ENCODE measurements around the gene SRD5A1. TPM values are rescaled to one million over a fixed set of nuclear protein-coding genes. Genes with fewer than 3 reads are reported as not detected.

Gene SRD5A1
- total RNA-seq, 1 experiment from 2014 or later = 29.9 TPM

DNA sequence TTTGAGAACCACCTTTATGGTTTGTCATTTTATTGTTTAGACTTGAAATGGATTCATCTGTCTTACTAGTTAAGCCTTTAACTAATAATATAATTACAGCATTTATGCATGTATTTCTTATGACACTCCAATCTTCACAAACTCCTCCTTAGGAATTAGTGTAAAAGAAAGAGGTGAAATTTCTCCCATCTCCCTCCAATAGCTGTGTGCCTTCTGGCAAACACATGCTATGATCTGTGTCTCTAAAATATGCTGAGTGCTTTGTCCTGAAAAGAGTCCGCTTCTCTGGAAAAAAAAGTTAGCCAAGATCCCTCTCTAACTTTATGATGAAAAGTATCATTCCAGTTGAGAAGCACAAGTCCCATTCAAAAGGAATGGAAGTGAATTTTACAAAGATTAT lies 66.1 kb downstream of the SRD5A1 start:
- H3K27ac ChIP-seq (ENCODE audit: insufficient read length, low read depth, low read length) = no peak overlapping the region
- Mint-ChIP-seq H3K9me3 (no peaks in the 10 kb centered on the region), H3K4me1 (peaks cover 24 to 25% of the 10 kb centered on the region in 2 experiments), H3K27ac (no peak overlapping the region), H3K4me3 (no peak overlapping the region; a peak in 1 of 5 replicates), H3K36me3 (ENCODE audit: insufficient read depth in 1 of 3, low read depth in 3 of 3) (no peaks in the 10 kb centered on the region; a peak in 1 of 7 replicates), H3K27me3 (ENCODE audit: low read depth) (0 out of 2 replicates have a peak, but pooled peaks cover 7% of the 10 kb centered on the region)
- no peak overlapping the region for H2BK20ac ChIP-seq (ENCODE audit: low read depth, low read length, poor library complexity, severe bottlenecking)
- H2BK12ac ChIP-seq (ENCODE audit: insufficient read length, low read depth, low read length) = no peak overlapping the region
- no peak overlapping the region for H3K14ac ChIP-seq (ENCODE audit: insufficient read depth, low read length)
- H3K79me1 ChIP-seq (ENCODE audit: insufficient read depth, low read depth, low read length, poor library complexity, severe bottlenecking) = no peaks in the 10 kb centered on the region
- H3T11ph ChIP-seq (ENCODE audit: low read length) = no peak overlapping the region
- peaks cover 7% of the 10 kb centered on the region; the same call in 1 of the 2 replicates for H3K4me1 ChIP-seq (ENCODE audit: insufficient read depth, low read length)
- no peak overlapping the region for H2BK15ac ChIP-seq (ENCODE audit: low read depth, low read length)
- no peak overlapping the region for H4K91ac ChIP-seq (ENCODE audit: insufficient read length, low read depth, low read length)
- H2AFZ ChIP-seq (ENCODE audit: low read length) = no peak overlapping the region
- DNase-seq = no peak
- no peak overlapping the region for H3K18ac ChIP-seq (ENCODE audit: insufficient read length, low read depth, low read length)
- peaks cover 2% of the 10 kb centered on the region for H3K23me2 ChIP-seq (ENCODE audit: insufficient read length, low read depth, low read length, poor library complexity, severe bottlenecking)
- no peak overlapping the region for H3K4ac ChIP-seq (ENCODE audit: low read depth, low read length)
- H4K20me1 ChIP-seq (ENCODE audit: control insufficient read depth, insufficient read depth, insufficient read length) = no peaks in the 10 kb centered on the region
- H3K23ac ChIP-seq (ENCODE audit: insufficient read length, low read depth, low read length) = no peak overlapping the region
- no peak overlapping the region for H3K4me2 ChIP-seq (ENCODE audit: insufficient read depth, insufficient read length, low read length)
- H3K56ac ChIP-seq (ENCODE audit: insufficient read length, low read depth, low read length) = no peak overlapping the region
- no peaks in the 10 kb centered on the region for H3K79me2 ChIP-seq (ENCODE audit: insufficient read depth, low read length)
- H3K27me3 ChIP-seq (ENCODE audit: insufficient read depth, low read length) = no peaks in the 10 kb centered on the region
- H4K5ac ChIP-seq (ENCODE audit: insufficient read length, low read depth, low read length) = no peak overlapping the region
- TF ChIP-seq, protein P1, sequence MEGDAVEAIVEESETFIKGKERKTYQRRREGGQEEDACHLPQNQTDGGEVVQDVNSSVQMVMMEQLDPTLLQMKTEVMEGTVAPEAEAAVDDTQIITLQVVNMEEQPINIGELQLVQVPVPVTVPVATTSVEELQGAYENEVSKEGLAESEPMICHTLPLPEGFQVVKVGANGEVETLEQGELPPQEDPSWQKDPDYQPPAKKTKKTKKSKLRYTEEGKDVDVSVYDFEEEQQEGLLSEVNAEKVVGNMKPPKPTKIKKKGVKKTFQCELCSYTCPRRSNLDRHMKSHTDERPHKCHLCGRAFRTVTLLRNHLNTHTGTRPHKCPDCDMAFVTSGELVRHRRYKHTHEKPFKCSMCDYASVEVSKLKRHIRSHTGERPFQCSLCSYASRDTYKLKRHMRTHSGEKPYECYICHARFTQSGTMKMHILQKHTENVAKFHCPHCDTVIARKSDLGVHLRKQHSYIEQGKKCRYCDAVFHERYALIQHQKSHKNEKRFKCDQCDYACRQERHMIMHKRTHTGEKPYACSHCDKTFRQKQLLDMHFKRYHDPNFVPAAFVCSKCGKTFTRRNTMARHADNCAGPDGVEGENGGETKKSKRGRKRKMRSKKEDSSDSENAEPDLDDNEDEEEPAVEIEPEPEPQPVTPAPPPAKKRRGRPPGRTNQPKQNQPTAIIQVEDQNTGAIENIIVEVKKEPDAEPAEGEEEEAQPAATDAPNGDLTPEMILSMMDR (conservative IDR thresholded peaks at IDR 0.05) = no peak
- H3K9me3 ChIP-seq (ENCODE audit: control insufficient read depth, low read depth, low read length) = no peaks in the 10 kb centered on the region
- no peak overlapping the region for H3K9ac ChIP-seq (ENCODE audit: extremely low read depth, insufficient read length, low read length)
- WGBS (ENCODE audit: extremely low coverage, insufficient read length, low lambda C conversion rate) = no CpG with 5 or more reads among the region's 1 CpG
- H2BK5ac ChIP-seq (ENCODE audit: insufficient read length, low read length) = no peak overlapping the region
- H2BK120ac ChIP-seq (ENCODE audit: low read depth, low read length, poor library complexity, severe bottlenecking) = no peak overlapping the region
- H2AK5ac ChIP-seq (ENCODE audit: insufficient read length, low read length) = no peak overlapping the region
- no peak overlapping the region for H4K8ac ChIP-seq (replicated peaks; ENCODE audit: insufficient read length, low read depth, low read length)

Data from H9 (cell line).